Coronary artery (tissue), 2 donors: ENCODE results near the gene ZNF136.

ENCODE experiments used
- DNase-seq: peaks from one replicate; pipeline ENCODE4 v3.0.0-alpha.2; 2017; ENCODE audit warnings: low spot score
- H3K27ac ChIP-seq, 2 donors: fragments of 200-600 bp; sonication (generic); one replicate each; pipeline ENCODE4 v1.5.1; 2016 to 2019
- H3K4me3 ChIP-seq: fragments of 200-600 bp; sonication (generic); 2 replicates; pipeline ENCODE4 v1.5.1; 2016; ENCODE audit warnings: mild to moderate bottlenecking, moderate library complexity
- CTCF ChIP-seq: fragments of 200-600 bp; sonication (generic); IDR thresholded peaks from one replicate; pipeline ENCODE4 v1.5.1; 2019; ENCODE audit warnings: antibody characterized with exemption

ZNF136 gene

GRCh38 chr19:12194827-12195731, 32.2 kb downstream of the ZNF136 start:
- no peak for TF ChIP-seq CTCF
- peak overlapping the region; percentile 71 to 73 for H3K27ac ChIP-seq
- peak overlapping the region; percentile 75 for H3K4me3 ChIP-seq
- peak; percentile 84 for DNase-seq

GRCh38 chr19:12198136-12198535, 35.2 kb downstream of the ZNF136 start:
- TF ChIP-seq CTCF = no peak
- no peak overlapping the region for H3K27ac ChIP-seq
- no peak for DNase-seq
- no peak overlapping the region for H3K4me3 ChIP-seq

- TF ChIP-seq CTCF = no peak
- DNase-seq = no peak
- no peak overlapping the region for H3K27ac ChIP-seq
- no peak overlapping the region for H3K4me3 ChIP-seq
Measured at GRCh38 chr19:12199757-12200419, 37.0 kb downstream of the ZNF136 start.

- no peak overlapping the region for H3K27ac ChIP-seq
- TF ChIP-seq CTCF = no peak
- DNase-seq = no peak
- H3K4me3 ChIP-seq = no peak overlapping the region
Measured at GRCh38 chr19:12202250-12202649, 39.4 kb downstream of the ZNF136 start.

- no peak for DNase-seq
- TF ChIP-seq CTCF = no peak
Measured at GRCh38 chr19:12205296-12205695, 42.4 kb downstream of the ZNF136 start.

GRCh38 chr19:12208221-12208620, 45.3 kb downstream of the ZNF136 start:
- no peak overlapping the region for H3K4me3 ChIP-seq
- H3K27ac ChIP-seq = no peak overlapping the region
- no peak for DNase-seq
- no peak for TF ChIP-seq CTCF

More at GRCh38 chr19:12205296-12205695, 42.4 kb downstream of the ZNF136 start:
- Histone ChIP-seq H3K27ac (no peak overlapping the region), H3K4me3 (no peak overlapping the region)
